ENCODE results near the gene YPEL1. TPM values are rescaled to one million over a fixed set of nuclear protein-coding genes. Genes with fewer than 3 reads are reported as not detected.

The YPEL1 gene
- total RNA-seq, 1 experiment from 2014 or later, result 3.1 TPM

DNA sequence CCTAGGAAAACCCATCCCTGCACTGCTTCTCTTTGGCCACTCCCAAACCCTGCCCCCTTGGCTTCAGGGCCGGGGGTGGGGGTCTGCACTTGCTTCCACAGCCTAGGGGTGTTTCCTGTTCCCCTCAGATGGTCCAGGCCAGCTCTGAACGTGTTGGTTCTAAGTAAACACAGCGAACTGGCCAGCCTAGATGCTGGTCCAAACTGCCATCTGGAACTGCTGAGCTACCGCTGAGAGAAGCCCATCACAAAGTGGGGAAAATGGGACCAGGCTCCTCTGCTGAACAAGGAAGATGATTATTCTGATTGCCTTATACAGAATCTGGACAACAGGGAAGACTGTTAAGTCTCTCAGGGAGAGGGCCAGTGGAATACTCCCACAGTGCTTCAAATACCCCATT, 23.5 kb upstream of the YPEL1 start:
- no peak overlapping the region for H3K9ac ChIP-seq (ENCODE audit: low read length)
- intact Hi-C loops (cut with micrococcal nuclease), result no loop called here

DNA sequence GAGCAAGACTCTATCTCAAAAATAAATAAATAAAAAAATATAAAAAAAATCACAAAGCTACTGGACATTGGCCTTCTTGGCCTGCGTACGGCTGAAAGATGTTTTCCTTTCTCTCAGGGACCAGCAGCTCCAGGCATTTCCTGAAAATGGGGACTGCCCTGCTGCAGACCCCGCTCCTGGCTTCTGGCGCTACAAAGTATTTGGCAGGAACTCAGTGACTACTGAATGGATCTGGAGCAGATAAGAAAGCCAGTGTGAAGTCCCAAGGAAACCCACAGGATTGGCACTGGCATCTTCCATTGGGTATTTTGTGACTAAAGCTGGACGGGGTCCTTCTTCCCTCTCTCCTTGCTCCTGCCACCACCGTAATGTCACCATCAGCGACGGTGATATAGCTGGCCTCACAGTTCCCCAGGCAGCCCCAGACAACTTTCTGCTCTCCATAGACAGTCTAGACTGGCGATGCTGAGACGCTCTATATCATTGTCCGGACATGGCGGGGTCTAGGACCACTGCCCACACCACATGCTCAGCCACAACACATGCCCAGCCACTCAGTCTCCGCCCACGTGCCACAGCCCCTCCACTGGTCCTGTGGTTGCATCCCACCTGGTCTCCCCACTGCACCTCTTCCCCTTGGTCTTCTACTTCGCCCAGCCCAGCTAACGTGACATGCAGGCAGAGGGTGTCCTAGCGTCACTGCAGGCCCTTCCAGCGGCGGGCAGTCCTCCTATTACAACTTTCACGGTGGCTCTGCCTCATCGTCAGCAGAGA, 22.7 kb upstream of the YPEL1 start:
- POLR2A ChIA-PET, result no interaction called here
- no peaks in the 10 kb centered on the region for H3K27me3 ChIP-seq (ENCODE audit: insufficient read depth, low read length)
- intact Hi-C loops (cut with micrococcal nuclease), result no loop called here

More for the DNA sequence above, 23.5 kb upstream of the YPEL1 start:
- no peak overlapping the region for H2AFZ ChIP-seq (ENCODE audit: low read depth, low read length, poor library complexity, severe bottlenecking)
- H3K4me3 ChIP-seq (replicated peaks in 1 of 2; ENCODE audit: low read depth in 1 of 2, low read length in 2 of 2), result no peak overlapping the region
- ChIA-PET POLR2A (no interaction called here), CTCF (no interaction called here), RAD21 (ENCODE audit: low non-redundant PET in 1 of 2, low total read pairs in 2 of 2, uncharacterized antibody in 2 of 2, unreplicated experiment in 2 of 2) (no interaction called here)
- no peak for DNase-seq (ENCODE audit: low read depth, low spot score)
- no TSS peak for BruUV-seq (replicated peaks)
- peaks cover 21 to 22% of the 10 kb centered on the region in 2 experiments; a peak in 3 of 4 replicates for H3K36me3 ChIP-seq (ENCODE audit: control insufficient read depth in 1 of 2, insufficient read depth in 2 of 2, low read length in 2 of 2)
- no peaks in the 10 kb centered on the region for H3K9me3 ChIP-seq (ENCODE audit: control insufficient read depth in 1 of 2, insufficient read depth in 1 of 2, low read depth in 1 of 2, low read length in 2 of 2)
- H3K27ac ChIP-seq (ENCODE audit: low read depth, low read length), result no peak overlapping the region
- no peaks in the 10 kb centered on the region for H3K27me3 ChIP-seq (ENCODE audit: insufficient read depth, low read length)
- H3K4me1 ChIP-seq (ENCODE audit: control insufficient read depth in 1 of 2, insufficient read depth in 2 of 2, low read length in 2 of 2), result no peaks in the 10 kb centered on the region
- no peaks in the 10 kb centered on the region for H3K9me2 ChIP-seq (ENCODE audit: insufficient read depth)
- H3K4me2 ChIP-seq (ENCODE audit: low read length), result no peak overlapping the region
- no peaks in the 10 kb centered on the region for H3K79me2 ChIP-seq (ENCODE audit: insufficient read depth, low read length)
- H4K20me1 ChIP-seq (ENCODE audit: insufficient read depth), result no peaks in the 10 kb centered on the region
- no peak for ATAC-seq
- TF ChIP-seq TCF7L2 (IDR thresholded peaks at IDR 0.05; ENCODE audit: borderline replicate concordance, extremely low read depth, insufficient read depth, insufficient read length) (no peak), CBX3 (IDR thresholded peaks at IDR 0.05; ENCODE audit: low read depth) (no peak), ZFX (IDR thresholded peaks at IDR 0.05) (no peak), SP1 (IDR thresholded peaks at IDR 0.05; ENCODE audit: low read depth) (no peak), SRF (IDR thresholded peaks at IDR 0.05; ENCODE audit: low read depth) (no peak), RAD21 (IDR thresholded peaks at IDR 0.05; ENCODE audit: low read depth) (no peak), ZNF274 (IDR thresholded peaks at IDR 0.05; ENCODE audit: low read depth, low read length) (no peak), EGR1 (IDR thresholded peaks at IDR 0.05; ENCODE audit: low read depth) (no peak), JUND (IDR thresholded peaks at IDR 0.05) (no peak)
- TF ChIP-seq, protein P1, sequence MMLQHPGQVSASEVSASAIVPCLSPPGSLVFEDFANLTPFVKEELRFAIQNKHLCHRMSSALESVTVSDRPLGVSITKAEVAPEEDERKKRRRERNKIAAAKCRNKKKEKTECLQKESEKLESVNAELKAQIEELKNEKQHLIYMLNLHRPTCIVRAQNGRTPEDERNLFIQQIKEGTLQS (IDR thresholded peaks at IDR 0.05), result no peak

More for the DNA sequence above, 22.7 kb upstream of the YPEL1 start:
- no TSS peak for BruUV-seq (replicated peaks)
- ATAC-seq (no peak), DNase-seq (ENCODE audit: low read depth, low spot score) (no peak)
- TF ChIP-seq ZNF274 (IDR thresholded peaks at IDR 0.05; ENCODE audit: low read depth, low read length) (no peak), TCF7L2 (IDR thresholded peaks at IDR 0.05; ENCODE audit: borderline replicate concordance, extremely low read depth, insufficient read depth, insufficient read length) (no peak), ELF1 (IDR thresholded peaks at IDR 0.05; ENCODE audit: borderline replicate concordance, low read depth) (no peak), POLR2A (IDR thresholded peaks at IDR 0.05; ENCODE audit: borderline replicate concordance, extremely low read depth, insufficient read depth, insufficient read length) (no peak), YY1 (IDR thresholded peaks at IDR 0.05; ENCODE audit: extremely low read depth, insufficient replicate concordance, low read depth, low read length) (no peak), FOSL1 (IDR thresholded peaks at IDR 0.05; ENCODE audit: low read depth) (no peak), EGR1 (IDR thresholded peaks at IDR 0.05; ENCODE audit: low read depth) (no peak), SRF (IDR thresholded peaks at IDR 0.05; ENCODE audit: low read depth) (no peak), EZH2phosphoT487 (IDR thresholded peaks at IDR 0.05; ENCODE audit: borderline replicate concordance) (no peak), JUND (IDR thresholded peaks at IDR 0.05) (no peak), RAD21 (IDR thresholded peaks at IDR 0.05; ENCODE audit: low read depth) (no peak)
- Histone ChIP-seq H3K4me3 (replicated peaks in 1 of 2; ENCODE audit: low read depth in 1 of 2, low read length in 2 of 2) (no peak overlapping the region), H3K79me2 (ENCODE audit: insufficient read depth, low read length) (no peaks in the 10 kb centered on the region), H2AFZ (ENCODE audit: low read depth, low read length, poor library complexity, severe bottlenecking) (no peak overlapping the region), H4K20me1 (ENCODE audit: insufficient read depth) (no peaks in the 10 kb centered on the region), H3K36me3 (ENCODE audit: control insufficient read depth in 1 of 2, insufficient read depth in 2 of 2, low read length in 2 of 2) (peaks cover 13 to 14% of the 10 kb centered on the region in 2 experiments; a peak in 3 of 4 replicates), H3K9ac (ENCODE audit: low read length) (no peak overlapping the region), H3K27ac (ENCODE audit: low read depth, low read length) (no peak overlapping the region), H3K4me2 (ENCODE audit: low read length) (no peak overlapping the region), H3K4me1 (ENCODE audit: control insufficient read depth in 1 of 2, insufficient read depth in 2 of 2, low read length in 2 of 2) (no peaks in the 10 kb centered on the region), H3K9me3 (ENCODE audit: control insufficient read depth in 1 of 2, insufficient read depth in 1 of 2, low read depth in 1 of 2, low read length in 2 of 2) (no peaks in the 10 kb centered on the region), H3K9me2 (ENCODE audit: insufficient read depth) (no peaks in the 10 kb centered on the region)
- ChIA-PET RAD21 (ENCODE audit: low non-redundant PET in 1 of 2, low total read pairs in 2 of 2, uncharacterized antibody in 2 of 2, unreplicated experiment in 2 of 2) (no interaction called here), CTCF (no interaction called here)
